HL-60 (cell line): ENCODE results near the gene NKAIN2.

Source experiments
- CTCF ChIP-seq: IDR thresholded peaks from one replicate; pipeline ENCODE4 v1.5.1; 2011; ENCODE audit warnings: low read length, control low read depth, inconsistent platforms; ENCODE audit not compliant: insufficient read depth
- POLR2AphosphoS5 ChIP-seq: IDR thresholded peaks from 2 replicates; pipeline ENCODE4 v1.6.1; 2012; ENCODE audit warnings: low read depth

- no peak for TF ChIP-seq CTCF
- TF ChIP-seq POLR2AphosphoS5 = no peak
These were observed 856.5 kb downstream of the NKAIN2 start for GRCh38 chr6:124660185-124660584.
